Ovary (tissue), 3 donors: Measurements from ENCODE around the gene SNRNP48.

Experiments used
- EP300 ChIP-seq: sonication (generic); formaldehyde crosslinking; IDR thresholded peaks from one replicate; pipeline ENCODE4 v1.6.1; 2017; ENCODE audit warnings: antibody characterized with exemption
- POLR2A ChIP-seq: fragments of 450-650 bp; IDR thresholded peaks from one replicate; pipeline ENCODE4 v1.6.1; 2017; ENCODE audit warnings: antibody characterized with exemption, mild to moderate bottlenecking, moderate library complexity
- TF ChIP-seq, protein P1 (sequence below), 3 donors: fragments of 450-650 bp in 2 of 3; fragments of 200-600 bp in 1 of 3; IDR thresholded peaks; one replicate each; pipeline versions ENCODE4 v1.5.1 to v1.8.0; 2016 to 2022; ENCODE audit warnings: antibody characterized with exemption in 3 of 3, mild to moderate bottlenecking in 1 of 3
- donor health status: DM: no; HTN: no; CAD: no.

- no peak for TF ChIP-seq POLR2A
- TF ChIP-seq, protein P1, sequence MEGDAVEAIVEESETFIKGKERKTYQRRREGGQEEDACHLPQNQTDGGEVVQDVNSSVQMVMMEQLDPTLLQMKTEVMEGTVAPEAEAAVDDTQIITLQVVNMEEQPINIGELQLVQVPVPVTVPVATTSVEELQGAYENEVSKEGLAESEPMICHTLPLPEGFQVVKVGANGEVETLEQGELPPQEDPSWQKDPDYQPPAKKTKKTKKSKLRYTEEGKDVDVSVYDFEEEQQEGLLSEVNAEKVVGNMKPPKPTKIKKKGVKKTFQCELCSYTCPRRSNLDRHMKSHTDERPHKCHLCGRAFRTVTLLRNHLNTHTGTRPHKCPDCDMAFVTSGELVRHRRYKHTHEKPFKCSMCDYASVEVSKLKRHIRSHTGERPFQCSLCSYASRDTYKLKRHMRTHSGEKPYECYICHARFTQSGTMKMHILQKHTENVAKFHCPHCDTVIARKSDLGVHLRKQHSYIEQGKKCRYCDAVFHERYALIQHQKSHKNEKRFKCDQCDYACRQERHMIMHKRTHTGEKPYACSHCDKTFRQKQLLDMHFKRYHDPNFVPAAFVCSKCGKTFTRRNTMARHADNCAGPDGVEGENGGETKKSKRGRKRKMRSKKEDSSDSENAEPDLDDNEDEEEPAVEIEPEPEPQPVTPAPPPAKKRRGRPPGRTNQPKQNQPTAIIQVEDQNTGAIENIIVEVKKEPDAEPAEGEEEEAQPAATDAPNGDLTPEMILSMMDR (IDR thresholded peaks at IDR 0.05), result no peak
- TF ChIP-seq EP300, result no peak
Observed at GRCh38 chr6:7545316-7546019, 44.5 kb upstream of the SNRNP48 start.
